Activated CD8-positive, alpha-beta T cell treated with anti-CD3 and anti-CD28 coated beads for 36 hours (primary cell): ENCODE results near the gene NPAS1. TPM values are rescaled to one million over a fixed set of nuclear protein-coding genes. Genes with fewer than 3 reads are reported as not detected.

ENCODE experiments used
- ATAC-seq: fragments of 200-7000 bp; cut with Tn5 transposase; one replicate; pipeline ENCODE4 v1.10.0; 2021; ENCODE audit warnings: mild to moderate bottlenecking, moderate library complexity
- CTCF ChIA-PET: fragments of 350-600 bp; sonication (Branson Sonifier 250); formaldehyde crosslinking; loops from one replicate; lab custom pipeline; 2021; ENCODE audit warnings: antibody characterized with exemption; lab: Charles Lee
- POLR2A ChIA-PET: fragments of 350-600 bp; sonication (Branson Sonifier 250); formaldehyde crosslinking; loops from one replicate; lab custom pipeline; 2021; ENCODE audit warnings: antibody characterized with exemption; lab: Charles Lee
- DNase-seq: peaks from one replicate; pipeline ENCODE4 v3.0.0-alpha.2; 2020
- H3K27ac Mint-ChIP-seq: one replicate; pipeline ENCODE4 v1.8.0; 2021; ENCODE audit warnings: mild to moderate bottlenecking, mixed read lengths
- H3K27me3 Mint-ChIP-seq: one replicate; pipeline ENCODE4 v1.8.0; 2021; ENCODE audit warnings: mixed read lengths
- H3K36me3 Mint-ChIP-seq: one replicate; pipeline ENCODE4 v1.8.0; 2021; ENCODE audit warnings: low read depth, mixed read lengths
- H3K4me1 Mint-ChIP-seq: one replicate; pipeline ENCODE4 v1.8.0; 2021; ENCODE audit warnings: low read depth, mixed read lengths
- H3K4me3 Mint-ChIP-seq: one replicate; pipeline ENCODE4 v1.8.0; 2021; ENCODE audit warnings: mild to moderate bottlenecking, moderate library complexity, mixed read lengths
- H3K9me3 Mint-ChIP-seq: one replicate; pipeline ENCODE4 v1.8.0; 2021; ENCODE audit warnings: mixed read lengths
- intact Hi-C: fragments of 100-400 bp; cut with micrococcal nuclease; formaldehyde crosslinking; loops from one replicate; pipeline ENCODE4 v1.10.0; 2022
- total RNA-seq, 2 experiments: library from RNA; stranded (reverse); gene quantifications; one replicate each; pipeline ENCODE4 v1.2.3, GENCODE V29; 2021
- TF ChIP-seq, protein P1 (sequence below): fragments of 200-600 bp; IDR thresholded peaks from one replicate; pipeline ENCODE4 v1.8.0; 2022; ENCODE audit warnings: antibody characterized with exemption, mild to moderate bottlenecking

Gene NPAS1
- total RNA-seq, 2 experiments from 2014 or later = 0.27 to 0.65 TPM

DNA sequence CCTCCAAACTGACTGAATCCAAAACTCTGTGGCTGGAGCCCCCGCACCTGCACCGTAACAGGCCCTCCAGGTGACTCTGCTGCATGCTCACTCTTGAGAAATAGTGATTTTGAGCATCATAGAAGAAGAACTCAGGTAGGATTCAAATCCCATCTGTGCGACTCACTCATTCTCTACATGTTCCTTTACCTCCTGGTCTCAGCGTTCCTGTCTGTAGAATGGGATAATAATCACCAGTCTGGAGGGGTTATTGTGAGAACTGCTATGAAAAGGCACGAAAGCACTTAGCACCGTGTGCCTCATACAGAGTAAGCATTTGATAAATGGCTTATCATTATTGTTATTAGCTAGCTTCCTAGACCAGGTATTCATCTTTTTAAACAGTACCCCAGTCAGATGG is 36.5 kb upstream of the NPAS1 start:
- ATAC-seq (no peak), DNase-seq (no peak)
- Mint-ChIP-seq H3K36me3 (no peaks in the 10 kb centered on the region), H3K4me1 (peaks cover 25% of the 10 kb centered on the region), H3K9me3 (no peaks in the 10 kb centered on the region), H3K27me3 (no peaks in the 10 kb centered on the region), H3K27ac (no peak overlapping the region), H3K4me3 (no peak overlapping the region)
- POLR2A ChIA-PET = no interaction called here
- TF ChIP-seq, protein P1, sequence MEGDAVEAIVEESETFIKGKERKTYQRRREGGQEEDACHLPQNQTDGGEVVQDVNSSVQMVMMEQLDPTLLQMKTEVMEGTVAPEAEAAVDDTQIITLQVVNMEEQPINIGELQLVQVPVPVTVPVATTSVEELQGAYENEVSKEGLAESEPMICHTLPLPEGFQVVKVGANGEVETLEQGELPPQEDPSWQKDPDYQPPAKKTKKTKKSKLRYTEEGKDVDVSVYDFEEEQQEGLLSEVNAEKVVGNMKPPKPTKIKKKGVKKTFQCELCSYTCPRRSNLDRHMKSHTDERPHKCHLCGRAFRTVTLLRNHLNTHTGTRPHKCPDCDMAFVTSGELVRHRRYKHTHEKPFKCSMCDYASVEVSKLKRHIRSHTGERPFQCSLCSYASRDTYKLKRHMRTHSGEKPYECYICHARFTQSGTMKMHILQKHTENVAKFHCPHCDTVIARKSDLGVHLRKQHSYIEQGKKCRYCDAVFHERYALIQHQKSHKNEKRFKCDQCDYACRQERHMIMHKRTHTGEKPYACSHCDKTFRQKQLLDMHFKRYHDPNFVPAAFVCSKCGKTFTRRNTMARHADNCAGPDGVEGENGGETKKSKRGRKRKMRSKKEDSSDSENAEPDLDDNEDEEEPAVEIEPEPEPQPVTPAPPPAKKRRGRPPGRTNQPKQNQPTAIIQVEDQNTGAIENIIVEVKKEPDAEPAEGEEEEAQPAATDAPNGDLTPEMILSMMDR = no peak
- CTCF ChIA-PET = interaction anchor here (0.7 to 1.9 kb wide), 2 partner anchors 30 to 75 kb away, joined by 3 to 6 read pairs; no protein-coding TSS in a partner anchor
- intact Hi-C loops = no loop called here

DNA sequence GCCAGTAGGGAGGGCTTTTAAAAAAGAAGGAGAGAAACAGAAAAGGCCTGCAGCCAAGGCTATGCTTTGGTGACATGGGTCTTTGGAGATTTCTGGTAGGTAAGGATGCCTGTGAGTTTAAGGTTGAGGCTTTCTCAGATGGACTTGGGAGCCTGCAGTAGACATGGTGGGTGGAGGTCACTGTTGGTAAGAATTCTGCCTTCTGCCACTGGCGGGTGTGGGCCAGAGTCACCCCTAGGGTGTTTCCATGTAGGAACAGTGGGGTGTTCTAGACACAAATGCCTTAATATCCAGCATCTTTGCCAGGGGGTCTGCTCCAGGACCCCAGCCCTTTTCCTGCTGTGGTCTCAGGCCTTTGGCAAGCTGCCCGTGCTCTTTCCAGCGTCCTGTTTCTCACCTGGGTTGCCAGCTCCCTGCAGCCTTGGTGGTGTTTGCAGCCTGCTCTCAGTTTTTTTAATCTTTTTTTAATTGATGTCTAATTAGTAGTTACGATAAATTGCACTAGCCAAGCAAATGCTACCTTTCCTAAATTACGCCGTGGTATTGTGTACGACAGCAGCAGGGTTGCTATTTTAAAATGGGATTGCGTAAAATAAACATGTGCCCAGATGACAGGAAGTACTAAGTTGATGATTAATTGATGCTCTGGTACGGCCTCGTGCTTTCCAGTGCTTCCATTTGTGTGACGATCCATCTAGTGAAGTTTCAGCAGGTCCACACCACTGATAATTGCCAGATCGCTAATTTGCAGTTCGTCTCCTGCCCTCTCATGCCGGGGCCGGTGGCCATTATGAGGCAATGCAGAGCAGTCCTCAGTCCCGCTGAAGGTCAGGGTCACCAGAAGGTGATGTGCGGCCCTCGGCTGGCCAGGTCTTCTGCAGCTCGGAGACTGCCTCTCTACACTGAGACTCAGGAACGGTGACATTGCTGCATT is 35.3 kb upstream of the NPAS1 start:
- TF ChIP-seq, protein P1 = no peak
- Mint-ChIP-seq H3K4me1 (peaks cover 20% of the 10 kb centered on the region), H3K9me3 (no peaks in the 10 kb centered on the region), H3K27me3 (no peaks in the 10 kb centered on the region), H3K27ac (no peak overlapping the region), H3K36me3 (no peaks in the 10 kb centered on the region), H3K4me3 (no peak overlapping the region)
- ATAC-seq (no peak), DNase-seq (no peak)
- intact Hi-C loops = no loop called here
- ChIA-PET POLR2A (no interaction called here), CTCF (interaction anchor here (0.7 to 1.9 kb wide), 2 partner anchors 29 to 76 kb away, joined by 3 to 6 read pairs; no protein-coding TSS in a partner anchor)

DNA sequence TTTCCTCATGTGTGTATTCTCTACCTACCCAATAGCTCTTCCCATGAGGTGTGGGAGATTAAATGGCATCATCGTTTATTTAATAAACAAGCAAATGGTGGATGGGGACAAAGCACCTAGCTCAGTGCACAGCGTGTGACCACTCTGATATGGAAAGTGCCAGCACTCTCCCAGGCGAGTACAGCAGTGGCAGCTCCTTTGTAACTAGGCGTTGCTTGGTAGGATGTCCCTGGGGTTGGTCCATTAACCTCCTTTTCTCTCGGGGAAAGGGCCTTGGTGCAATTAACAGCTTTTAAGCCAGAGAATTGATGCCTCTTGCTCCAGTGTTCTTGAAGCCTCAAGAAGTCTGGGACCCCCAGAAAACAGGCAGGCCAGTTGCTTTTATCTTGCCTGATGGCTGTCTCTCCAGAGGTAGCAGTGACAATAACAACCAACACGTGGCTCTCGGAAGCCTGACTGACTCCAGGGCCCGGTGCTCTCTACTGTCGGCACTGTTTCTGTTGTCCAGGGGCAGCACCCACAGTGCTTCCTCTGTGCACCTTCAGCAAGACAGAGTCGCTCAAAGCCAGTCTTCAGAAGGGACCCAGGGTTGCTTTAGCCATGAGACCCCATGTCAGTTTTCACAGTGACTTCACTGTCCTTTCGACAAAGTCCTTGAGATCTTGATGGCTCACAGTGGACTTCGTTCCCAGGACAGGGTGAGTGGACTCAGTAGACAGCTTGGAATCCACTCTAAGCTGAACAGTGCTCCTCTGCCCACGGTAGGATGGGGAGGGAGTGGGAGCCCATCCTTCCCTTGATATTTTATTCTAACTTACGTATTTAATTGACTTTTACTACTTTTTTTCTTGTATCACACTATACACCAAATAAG is 33.9 kb upstream of the NPAS1 start:
- DNase-seq (no peak), ATAC-seq (no peak)
- Mint-ChIP-seq H3K36me3 (no peaks in the 10 kb centered on the region), H3K27me3 (no peaks in the 10 kb centered on the region), H3K4me1 (peaks cover 9% of the 10 kb centered on the region), H3K27ac (no peak overlapping the region), H3K4me3 (no peak overlapping the region), H3K9me3 (no peaks in the 10 kb centered on the region)
- intact Hi-C loops = no loop called here
- CTCF ChIA-PET = interaction anchor here (0.6 to 1.8 kb wide), 5 partner anchors 28 to 128 kb away, joined by 3 to 11 read pairs (median 3); partner anchors contain the start of gene ZC3H4
- POLR2A ChIA-PET = interaction anchor here (1.0 kb wide), 1 partner anchor 155 kb away, joined by 3 read pairs; no protein-coding TSS in a partner anchor
- TF ChIP-seq, protein P1 = no peak

DNA sequence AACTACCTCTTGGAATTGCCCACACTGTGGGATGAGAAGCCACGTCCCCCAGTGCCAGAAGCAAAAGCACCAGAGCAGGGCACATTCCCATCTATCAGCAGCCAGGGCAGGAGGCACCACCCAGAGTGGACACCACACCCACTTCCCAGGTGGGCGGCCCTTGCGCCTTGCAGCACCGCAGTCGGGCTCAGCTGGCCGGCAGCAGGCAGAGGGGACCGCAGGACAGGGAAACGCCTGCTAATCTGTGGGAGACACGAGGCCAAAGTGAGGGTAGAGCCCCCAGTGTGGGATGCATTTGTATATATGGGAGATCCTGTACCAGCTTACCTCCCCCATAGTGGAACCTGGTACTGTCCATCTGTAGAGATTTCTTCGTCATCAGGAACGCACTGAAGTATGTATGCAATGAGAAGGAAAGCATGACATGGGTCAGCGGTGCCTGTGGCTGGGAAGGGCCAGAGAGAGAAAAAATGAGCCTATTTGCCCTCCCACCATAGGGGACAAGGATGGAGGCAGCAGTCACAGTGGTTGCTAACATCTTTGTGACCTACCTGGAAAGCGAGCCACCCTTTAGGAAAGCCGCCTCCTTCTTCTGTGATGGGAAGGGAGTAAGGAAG is 30.9 kb upstream of the NPAS1 start:
- H3K27ac Mint-ChIP-seq = no peak overlapping the region
- ATAC-seq = no peak
- H3K27me3 Mint-ChIP-seq = no peaks in the 10 kb centered on the region
- ChIA-PET POLR2A (no interaction called here), CTCF (interaction anchor here (1.1 to 7.6 kb wide), 3 partner anchors 24 to 33 kb away, joined by 3 to 50 read pairs (median 7); no protein-coding TSS in a partner anchor)
- no peak for DNase-seq
- TF ChIP-seq, protein P1 = no peak
- intact Hi-C loops = no loop called here
- H3K4me3 Mint-ChIP-seq = no peak overlapping the region
- peaks cover 7% of the 10 kb centered on the region for H3K36me3 Mint-ChIP-seq
- H3K9me3 Mint-ChIP-seq = no peaks in the 10 kb centered on the region
- H3K4me1 Mint-ChIP-seq = peaks cover 11% of the 10 kb centered on the region
